Adipocyte (in vitro differentiated cells): ENCODE data around the gene CIBAR2.

Experiments
- DNase-seq: peaks from one replicate; pipeline ENCODE4 v3.0.0-alpha.2; 2015; ENCODE audit warnings: low read depth
- H3K27me3 ChIP-seq: replicated peaks from 2 replicates; pipeline ENCODE4 v1.7.0; 2013; ENCODE audit warnings: mild to moderate bottlenecking, low read length, moderate library complexity; ENCODE audit not compliant: control insufficient read depth, insufficient read depth
- H3K36me3 ChIP-seq: 2 replicates; pipeline ENCODE4 v1.7.0; 2013; ENCODE audit warnings: low read length, mild to moderate bottlenecking, moderate library complexity; ENCODE audit not compliant: control insufficient read depth, insufficient read depth, severe bottlenecking
- H3K4me1 ChIP-seq: 2 replicates; pipeline ENCODE4 v1.7.0; 2013; ENCODE audit warnings: mild to moderate bottlenecking, low read length, moderate library complexity; ENCODE audit not compliant: control insufficient read depth, insufficient read depth
- H3K4me3 ChIP-seq: 2 replicates; pipeline ENCODE4 v1.7.0; 2013; ENCODE audit warnings: mild to moderate bottlenecking, low read length, moderate library complexity
- H3K9ac ChIP-seq: 2 replicates; pipeline ENCODE4 v1.7.0; 2013; ENCODE audit warnings: mild to moderate bottlenecking, low read length, moderate library complexity
- H3K9me3 ChIP-seq: 2 replicates; pipeline ENCODE4 v1.7.0; 2013; ENCODE audit warnings: mild to moderate bottlenecking, low read length, moderate library complexity; ENCODE audit not compliant: control insufficient read depth

Gene CIBAR2

GRCh38 chr16:85110105-85110504 lies 2.2 kb downstream of the CIBAR2 start:
- Histone ChIP-seq H3K9me3 (no peaks in the 10 kb centered on the region), H3K27me3 (peaks cover 28% of the 10 kb centered on the region), H3K4me3 (no peak overlapping the region), H3K36me3 (no peaks in the 10 kb centered on the region), H3K4me1 (peaks cover 3% of the 10 kb centered on the region), H3K9ac (no peak overlapping the region)
- DNase-seq = no peak

- Histone ChIP-seq H3K4me3 (no peak overlapping the region), H3K27me3 (peaks cover 35% of the 10 kb centered on the region), H3K9ac (no peak overlapping the region), H3K4me1 (no peaks in the 10 kb centered on the region), H3K9me3 (no peaks in the 10 kb centered on the region), H3K36me3 (no peaks in the 10 kb centered on the region)
- no peak for DNase-seq
Observed at GRCh38 chr16:85107532-85107931, 4.7 kb downstream of the CIBAR2 start.

- Histone ChIP-seq H3K4me1 (no peaks in the 10 kb centered on the region), H3K9me3 (no peaks in the 10 kb centered on the region), H3K27me3 (peaks cover 35% of the 10 kb centered on the region), H3K9ac (no peak overlapping the region), H3K4me3 (no peak overlapping the region), H3K36me3 (no peaks in the 10 kb centered on the region)
- DNase-seq = no peak
Observed at GRCh38 chr16:85107083-85107482, 5.2 kb downstream of the CIBAR2 start.

GRCh38 chr16:85105475-85105874 lies 6.8 kb downstream of the CIBAR2 start:
- H3K9ac ChIP-seq = no peak overlapping the region
- DNase-seq = no peak
- H3K27me3 ChIP-seq = peaks cover 32% of the 10 kb centered on the region
- H3K4me3 ChIP-seq = no peak overlapping the region
- H3K9me3 ChIP-seq = no peaks in the 10 kb centered on the region
- H3K4me1 ChIP-seq = no peaks in the 10 kb centered on the region
- no peaks in the 10 kb centered on the region for H3K36me3 ChIP-seq

GRCh38 chr16:85104821-85105391 lies 7.4 kb downstream of the CIBAR2 start:
- H3K9me3 ChIP-seq = no peaks in the 10 kb centered on the region
- no peaks in the 10 kb centered on the region for H3K36me3 ChIP-seq
- no peaks in the 10 kb centered on the region for H3K4me1 ChIP-seq
- no peak overlapping the region for H3K9ac ChIP-seq
- H3K4me3 ChIP-seq = no peak overlapping the region
- DNase-seq = no peak
- peaks cover 32% of the 10 kb centered on the region for H3K27me3 ChIP-seq

- Histone ChIP-seq H3K4me1 (no peaks in the 10 kb centered on the region), H3K9ac (no peak overlapping the region), H3K36me3 (no peaks in the 10 kb centered on the region), H3K9me3 (no peaks in the 10 kb centered on the region), H3K27me3 (peaks cover 35% of the 10 kb centered on the region), H3K4me3 (no peak overlapping the region)
- DNase-seq = no peak
Observed at GRCh38 chr16:85104147-85104546, 8.1 kb downstream of the CIBAR2 start.

GRCh38 chr16:85103114-85104079 lies 8.9 kb downstream of the CIBAR2 start:
- no peak for DNase-seq
- H3K27me3 ChIP-seq = peaks cover 40% of the 10 kb centered on the region
- H3K36me3 ChIP-seq = no peaks in the 10 kb centered on the region
- no peak overlapping the region for H3K9ac ChIP-seq
- no peaks in the 10 kb centered on the region for H3K4me1 ChIP-seq
- H3K4me3 ChIP-seq = no peak overlapping the region
- H3K9me3 ChIP-seq = no peaks in the 10 kb centered on the region

- DNase-seq = no peak
- Histone ChIP-seq H3K27me3 (peaks cover 42% of the 10 kb centered on the region), H3K9ac (no peak overlapping the region), H3K9me3 (no peaks in the 10 kb centered on the region), H3K4me3 (no peak overlapping the region), H3K36me3 (no peaks in the 10 kb centered on the region), H3K4me1 (no peaks in the 10 kb centered on the region)
Observed at GRCh38 chr16:85101956-85102630, 10.2 kb downstream of the CIBAR2 start.

GRCh38 chr16:85100265-85100664 lies 12.0 kb downstream of the CIBAR2 start:
- Histone ChIP-seq H3K9ac (no peak overlapping the region), H3K9me3 (no peaks in the 10 kb centered on the region), H3K36me3 (no peaks in the 10 kb centered on the region), H3K4me3 (no peak overlapping the region), H3K27me3 (peaks cover 43% of the 10 kb centered on the region), H3K4me1 (no peaks in the 10 kb centered on the region)
- DNase-seq = no peak

- no peaks in the 10 kb centered on the region for H3K36me3 ChIP-seq
- no peak overlapping the region for H3K4me3 ChIP-seq
- peaks cover 59% of the 10 kb centered on the region for H3K27me3 ChIP-seq
- H3K4me1 ChIP-seq = no peaks in the 10 kb centered on the region
- no peak overlapping the region for H3K9ac ChIP-seq
- H3K9me3 ChIP-seq = no peaks in the 10 kb centered on the region
- DNase-seq = no peak
Observed at GRCh38 chr16:85098565-85098964, 13.7 kb downstream of the CIBAR2 start.

- no peaks in the 10 kb centered on the region for H3K4me1 ChIP-seq
- no peak for DNase-seq
- H3K9ac ChIP-seq = no peak overlapping the region
- peaks cover 56% of the 10 kb centered on the region for H3K27me3 ChIP-seq
- no peaks in the 10 kb centered on the region for H3K9me3 ChIP-seq
- no peak overlapping the region for H3K4me3 ChIP-seq
- H3K36me3 ChIP-seq = no peaks in the 10 kb centered on the region
Observed at GRCh38 chr16:85096921-85097320, 15.4 kb downstream of the CIBAR2 start.
